A549 (cell line): ENCODE data around the gene HSPA4L.

Experiments
- CHD2 ChIP-seq: fragments of 150-350 bp; IDR thresholded peaks from 2 replicates; pipeline ENCODE4 v1.6.1; 2014; ENCODE audit warnings: low read length; ENCODE audit not compliant: partially characterized antibody
- NPAS2 ChIP-seq: fragments of 250-450 bp; sonication (Bioruptor Pico); IDR thresholded peaks from 2 replicates; pipeline ENCODE4 v1.8.0; 2022; ENCODE audit warnings: mild to moderate bottlenecking, moderate library complexity, borderline replicate concordance
- POLR2A ChIP-seq: IDR thresholded peaks from 2 replicates; pipeline ENCODE4 v1.6.1; 2012; ENCODE audit warnings: mild to moderate bottlenecking, low read length
- TF ChIP-seq, protein P1 (sequence below): fragments of >200 bp; sonication (Bioruptor Twin); formaldehyde crosslinking; IDR thresholded peaks from 3 replicates; pipeline ENCODE4 v1.5.1; 2016

GRCh38 chr4:127856813-127857447 lies 74.8 kb downstream of the HSPA4L start:
- TF ChIP-seq POLR2A: no peak
- TF ChIP-seq, protein P1, sequence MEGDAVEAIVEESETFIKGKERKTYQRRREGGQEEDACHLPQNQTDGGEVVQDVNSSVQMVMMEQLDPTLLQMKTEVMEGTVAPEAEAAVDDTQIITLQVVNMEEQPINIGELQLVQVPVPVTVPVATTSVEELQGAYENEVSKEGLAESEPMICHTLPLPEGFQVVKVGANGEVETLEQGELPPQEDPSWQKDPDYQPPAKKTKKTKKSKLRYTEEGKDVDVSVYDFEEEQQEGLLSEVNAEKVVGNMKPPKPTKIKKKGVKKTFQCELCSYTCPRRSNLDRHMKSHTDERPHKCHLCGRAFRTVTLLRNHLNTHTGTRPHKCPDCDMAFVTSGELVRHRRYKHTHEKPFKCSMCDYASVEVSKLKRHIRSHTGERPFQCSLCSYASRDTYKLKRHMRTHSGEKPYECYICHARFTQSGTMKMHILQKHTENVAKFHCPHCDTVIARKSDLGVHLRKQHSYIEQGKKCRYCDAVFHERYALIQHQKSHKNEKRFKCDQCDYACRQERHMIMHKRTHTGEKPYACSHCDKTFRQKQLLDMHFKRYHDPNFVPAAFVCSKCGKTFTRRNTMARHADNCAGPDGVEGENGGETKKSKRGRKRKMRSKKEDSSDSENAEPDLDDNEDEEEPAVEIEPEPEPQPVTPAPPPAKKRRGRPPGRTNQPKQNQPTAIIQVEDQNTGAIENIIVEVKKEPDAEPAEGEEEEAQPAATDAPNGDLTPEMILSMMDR: no peak
- TF ChIP-seq NPAS2 (CRISPR knock-in tag): no peak
- TF ChIP-seq CHD2: no peak
